GM12891 (cell line): ENCODE data around the gene EXOC6.

ENCODE experiments used
- PAX5 ChIP-seq: IDR thresholded peaks from 2 replicates; pipeline ENCODE4 v1.6.1; 2011; ENCODE audit warnings: low read length, moderate library complexity, mild to moderate bottlenecking; ENCODE audit not compliant: insufficient read depth, severe bottlenecking
- POLR2A ChIP-seq: IDR thresholded peaks from 2 replicates; pipeline ENCODE4 v1.6.1; 2011; ENCODE audit warnings: low read depth, low read length, control low read depth
- POLR2AphosphoS5 ChIP-seq: IDR thresholded peaks from 2 replicates; pipeline ENCODE4 v1.6.1; 2011; ENCODE audit warnings: low read depth, low read length, control low read depth
- POU2F2 ChIP-seq: IDR thresholded peaks from 2 replicates; pipeline ENCODE4 v1.6.1; 2011; ENCODE audit warnings: low read depth, mild to moderate bottlenecking, control low read depth, low read length, moderate library complexity
- SPI1 ChIP-seq: IDR thresholded peaks from 2 replicates; pipeline ENCODE4 v1.6.1; 2011; ENCODE audit warnings: low read depth, low read length, control low read depth
- TAF1 ChIP-seq: IDR thresholded peaks from 2 replicates; pipeline ENCODE4 v1.6.1; 2011; ENCODE audit warnings: low read depth, low read length, control low read depth

GRCh38 chr10:93081834-93082233, 233.5 kb downstream of the EXOC6 start:
- TF ChIP-seq POLR2AphosphoS5 (no peak), TAF1 (no peak), POLR2A (no peak), SPI1 (no peak), POU2F2 (no peak), PAX5 (no peak)
